HG03025 (cell line): ENCODE measurements around the gene RERE.

Source experiments
- ATAC-seq: cut with Tn5 transposase; IDR thresholded peaks from one replicate; pipeline ENCODE4 v1.9.1; 2021; ENCODE audit warnings: mild to moderate bottlenecking, moderate library complexity; ENCODE audit not compliant: unreplicated experiment, low FRiP score

The RERE gene

DNA sequence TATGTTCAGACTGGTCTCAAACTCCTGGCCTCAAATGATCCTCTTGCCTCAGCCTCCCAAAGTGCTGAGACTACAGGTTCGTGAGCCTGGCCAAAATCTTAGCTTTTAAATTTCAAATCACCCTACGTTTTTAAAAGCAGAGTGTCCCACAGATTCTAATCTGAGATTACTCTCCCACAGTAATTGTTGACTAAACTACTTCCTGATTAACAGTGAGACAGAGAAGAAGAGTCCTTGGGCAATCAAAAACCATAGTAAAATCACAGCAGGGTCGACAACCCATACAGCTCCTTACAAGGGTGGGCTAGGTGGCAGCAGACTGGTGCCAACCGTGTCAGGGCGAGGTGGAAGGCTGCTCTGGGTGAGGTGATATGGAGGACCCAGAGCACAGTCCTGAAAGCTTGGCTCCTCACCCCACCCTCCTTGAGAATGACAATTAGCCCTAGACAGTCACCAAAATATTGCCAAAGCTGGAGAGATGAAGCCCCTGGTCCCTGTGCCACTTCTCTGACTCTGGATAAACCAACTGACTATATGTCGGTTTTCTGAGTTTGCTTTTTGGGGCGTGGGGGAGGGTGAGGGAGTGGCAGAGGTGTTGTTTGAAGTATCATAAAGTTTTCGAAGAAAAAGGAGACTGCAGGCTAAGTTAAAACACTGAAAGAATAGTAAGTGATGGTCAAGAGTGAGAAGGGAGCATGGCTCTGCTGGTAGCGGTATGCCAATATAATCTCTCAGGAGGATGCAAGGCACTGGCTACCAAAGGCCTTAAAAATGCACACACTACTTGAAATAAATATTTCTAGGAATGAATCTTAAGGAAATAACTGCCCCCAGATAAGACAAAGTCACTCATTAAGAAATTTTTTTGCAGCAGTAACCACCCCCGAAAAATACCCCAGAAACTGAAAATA, 412.7 kb downstream of the RERE start:
- ATAC-seq, result no peak

DNA sequence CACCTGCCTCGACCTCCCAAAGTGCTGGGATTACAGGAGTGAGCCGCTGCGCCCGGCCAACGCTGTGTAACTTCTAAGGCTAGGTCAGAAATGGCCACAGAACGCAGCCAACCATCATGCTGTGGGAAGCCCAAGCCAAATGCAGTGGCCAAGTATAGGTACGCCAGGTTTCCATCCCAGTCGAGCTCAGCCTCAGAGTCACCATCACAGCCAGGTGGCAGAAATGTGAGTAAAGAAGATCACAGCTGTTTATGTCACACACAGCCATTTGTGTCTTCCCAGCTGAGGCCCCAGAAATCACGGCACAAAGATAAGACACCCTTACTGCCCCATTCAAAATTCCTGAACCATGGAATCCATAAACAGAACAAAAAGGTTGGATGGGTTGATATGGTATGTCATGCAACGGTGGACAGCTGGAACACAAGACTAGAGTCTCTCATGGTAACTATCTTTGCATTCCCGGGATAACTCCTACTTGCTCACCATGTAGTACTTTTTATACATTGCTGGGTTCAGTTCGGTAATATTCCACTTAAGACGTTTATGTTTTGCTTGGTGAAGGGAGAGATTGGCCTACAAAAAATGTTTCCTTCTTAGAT, 415.2 kb downstream of the RERE start:
- no peak for ATAC-seq

DNA sequence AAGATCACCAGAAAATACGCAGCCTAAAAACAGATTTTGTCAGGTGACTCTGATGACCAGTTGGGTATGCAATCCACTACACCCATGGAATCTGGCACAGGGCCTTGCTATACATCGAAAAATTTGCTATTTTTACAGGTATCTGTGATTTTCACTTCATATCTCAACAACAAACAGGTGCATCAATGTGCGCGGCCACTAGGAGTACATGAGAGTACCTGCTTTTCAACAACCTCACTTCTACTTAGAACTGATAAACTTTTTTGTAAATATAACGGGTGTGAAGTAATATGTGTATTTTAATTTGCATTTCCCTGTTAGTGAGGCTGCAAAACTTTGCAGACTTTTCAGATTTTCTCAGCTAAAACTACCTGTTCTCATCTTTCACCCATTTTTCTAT, 418.8 kb downstream of the RERE start:
- ATAC-seq, result no peak

DNA sequence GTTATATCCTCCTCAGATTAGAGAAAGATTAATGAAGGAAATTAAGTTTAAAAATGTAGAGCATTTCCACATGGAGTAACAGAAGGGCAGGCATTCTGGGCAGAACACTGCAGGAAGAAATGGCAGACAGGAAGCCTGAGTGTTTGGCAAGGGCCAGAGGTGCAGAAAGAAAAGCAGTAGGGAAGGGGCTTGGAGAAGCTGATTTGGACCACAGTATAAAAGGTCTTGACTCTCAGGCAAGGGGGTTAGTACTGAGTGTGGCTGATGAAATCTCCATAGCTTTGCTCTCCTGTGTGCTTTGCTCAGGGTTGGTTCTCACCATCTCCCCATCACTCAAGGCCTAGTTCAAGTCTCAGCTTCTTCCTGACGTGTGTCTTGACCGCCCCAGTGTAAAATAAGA, 419.4 kb downstream of the RERE start:
- no peak for ATAC-seq

DNA sequence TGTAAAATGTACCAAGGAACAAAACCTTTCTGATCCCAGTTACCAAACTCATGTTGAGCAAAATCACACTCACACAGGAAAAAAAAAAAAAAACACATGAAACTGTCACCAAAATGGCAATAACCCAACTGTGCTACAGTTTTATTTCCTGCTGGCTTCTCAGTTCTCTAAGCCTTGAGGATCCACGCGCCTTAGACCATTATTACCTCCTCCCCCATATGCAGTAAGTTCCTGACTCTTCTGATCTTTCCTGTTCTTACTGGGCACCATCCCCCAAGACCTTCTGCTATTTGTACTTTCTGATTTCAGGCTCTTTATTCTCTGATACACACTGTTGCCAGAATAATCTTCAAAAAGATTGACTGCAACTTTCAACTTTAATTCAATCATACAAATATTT, 419.9 kb downstream of the RERE start:
- no peak for ATAC-seq

DNA sequence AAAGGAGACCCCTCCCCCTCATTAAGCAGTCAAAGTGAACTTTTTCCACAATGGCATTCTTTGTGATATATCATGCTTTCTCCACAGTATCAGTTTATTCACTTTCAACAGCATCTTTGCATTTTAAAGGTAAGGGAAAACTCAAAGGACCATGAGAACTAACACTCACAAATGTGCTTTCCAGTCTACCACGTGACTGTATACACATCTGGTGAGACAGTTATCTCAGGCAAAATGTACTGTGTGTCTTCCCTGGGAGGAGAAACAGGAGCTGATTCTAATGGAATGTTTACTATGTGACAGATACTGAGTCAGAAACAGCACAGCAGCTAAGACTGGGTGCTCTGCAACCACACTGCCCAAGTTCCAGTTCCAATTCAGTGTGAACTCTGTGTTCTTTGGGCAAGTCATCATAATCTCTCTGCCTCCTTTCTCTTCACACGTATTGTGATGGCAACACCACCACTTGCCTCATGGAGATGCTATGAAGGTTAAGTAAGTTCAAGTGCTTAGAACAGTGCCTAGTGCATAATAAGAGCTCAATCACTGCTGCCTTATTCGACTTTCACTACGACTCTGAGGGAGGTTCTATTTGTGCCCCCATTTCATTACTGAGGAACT, 420.5 kb downstream of the RERE start:
- ATAC-seq, result no peak

DNA sequence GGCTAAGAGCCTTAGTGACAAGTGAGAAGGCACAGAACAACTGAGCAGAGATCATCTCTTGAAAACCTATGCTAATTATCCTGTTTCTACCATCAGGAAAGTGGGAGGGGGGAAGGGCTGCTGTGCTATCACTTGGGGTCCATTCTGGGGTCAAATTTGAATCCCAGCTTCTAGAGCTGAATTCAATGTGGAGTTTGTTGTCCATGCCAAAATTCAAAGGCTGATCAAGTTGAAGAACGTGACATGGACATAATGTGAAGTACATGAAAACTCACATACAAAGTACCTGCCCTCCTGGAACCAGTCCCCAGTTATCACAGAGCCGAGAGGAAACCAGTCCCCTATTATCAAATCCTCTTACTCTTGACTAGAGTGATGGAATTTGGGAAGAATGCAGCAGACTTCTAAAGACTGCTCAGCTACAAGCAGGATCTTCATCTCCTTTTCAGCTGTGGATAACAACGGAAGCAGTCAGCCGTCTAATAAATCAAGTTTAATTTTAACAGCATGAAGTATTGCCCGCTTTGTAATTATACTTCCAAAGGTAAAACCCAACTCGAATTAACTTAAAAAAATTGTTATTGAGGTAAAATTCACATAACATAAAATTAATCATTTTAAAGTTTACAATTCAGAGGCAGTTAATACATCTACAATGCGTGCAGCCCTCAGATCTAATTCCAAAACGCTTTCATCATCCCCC, 421.2 kb downstream of the RERE start:
- ATAC-seq, result no peak

DNA sequence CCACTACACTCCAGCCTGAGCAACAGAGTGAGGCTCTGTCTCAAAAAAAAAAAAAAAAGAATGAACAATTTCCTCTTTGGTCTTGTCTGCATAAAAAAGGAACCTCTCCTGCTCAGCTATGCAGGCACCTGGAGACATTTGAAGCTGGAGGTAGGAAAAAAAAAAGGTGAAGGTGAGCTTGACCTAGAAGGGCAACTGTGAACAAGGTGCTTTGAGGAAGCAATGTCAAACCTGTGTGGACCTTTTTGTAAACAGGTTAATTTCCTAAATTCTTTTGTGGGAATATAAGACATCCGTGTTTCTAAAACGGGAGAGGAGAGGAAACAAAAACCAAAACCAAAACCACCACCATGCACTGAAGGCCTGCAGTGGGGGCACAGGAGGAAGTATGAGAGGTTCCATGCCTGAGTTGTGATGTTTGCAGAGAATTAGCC, 422.0 kb downstream of the RERE start:
- no peak for ATAC-seq

DNA sequence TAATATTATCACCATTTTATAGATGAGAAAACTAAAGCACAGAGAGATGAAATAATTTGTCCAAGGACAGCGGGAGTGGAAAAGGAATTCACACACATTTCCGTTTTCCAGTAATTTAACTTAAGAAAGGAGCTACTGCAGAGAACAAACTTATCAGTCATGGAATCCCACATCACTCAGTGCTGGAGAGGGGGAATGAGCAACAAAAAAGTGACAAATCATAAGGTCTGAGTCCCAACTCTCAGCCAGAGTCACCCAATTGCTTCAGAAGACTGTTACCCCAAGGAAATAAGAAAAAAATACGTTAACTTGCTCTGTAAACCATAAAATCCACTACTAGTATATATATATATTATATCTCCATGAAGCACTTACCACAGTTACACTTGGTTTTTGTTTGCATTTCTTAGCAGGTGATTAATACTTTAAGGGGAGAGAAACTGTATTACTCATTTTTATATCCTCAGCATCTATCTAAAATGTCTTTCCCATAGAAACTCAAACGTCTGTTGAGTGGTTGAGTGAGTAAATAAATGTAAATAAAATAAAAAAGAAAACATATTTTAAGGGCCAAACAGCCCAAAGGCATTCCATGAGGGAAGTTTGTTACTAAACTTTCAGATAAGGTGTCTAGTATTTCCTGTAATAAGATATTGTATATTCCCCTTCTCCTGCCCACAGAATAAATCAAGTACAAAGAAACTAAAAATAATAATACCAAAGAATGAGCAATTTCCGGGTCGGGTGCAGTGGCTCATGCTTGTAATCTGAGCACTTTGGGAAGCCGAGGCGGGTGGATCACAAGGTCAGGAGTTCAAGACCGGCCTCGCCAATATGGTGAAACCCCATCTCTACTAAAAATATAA, 422.8 kb downstream of the RERE start:
- ATAC-seq, result no peak

DNA sequence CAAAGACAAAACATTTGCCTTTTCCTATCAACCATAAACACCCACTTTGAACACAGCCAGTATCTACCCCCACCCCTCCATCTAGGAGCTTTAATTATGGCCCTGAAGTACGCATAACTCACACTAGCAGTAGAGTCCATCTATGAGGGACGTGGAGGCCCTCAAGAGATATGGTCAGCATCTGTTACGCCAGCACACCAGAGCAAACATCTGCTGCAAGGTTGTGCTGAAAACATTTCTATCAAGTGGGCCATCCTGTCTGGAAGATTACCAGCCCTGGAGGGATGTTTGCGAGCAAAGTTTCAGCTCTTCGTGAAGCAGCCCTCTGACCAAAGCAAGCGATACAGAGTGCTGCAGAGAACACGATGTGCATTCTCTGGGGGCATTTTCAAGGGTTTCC, 424.9 kb downstream of the RERE start:
- no peak for ATAC-seq

DNA sequence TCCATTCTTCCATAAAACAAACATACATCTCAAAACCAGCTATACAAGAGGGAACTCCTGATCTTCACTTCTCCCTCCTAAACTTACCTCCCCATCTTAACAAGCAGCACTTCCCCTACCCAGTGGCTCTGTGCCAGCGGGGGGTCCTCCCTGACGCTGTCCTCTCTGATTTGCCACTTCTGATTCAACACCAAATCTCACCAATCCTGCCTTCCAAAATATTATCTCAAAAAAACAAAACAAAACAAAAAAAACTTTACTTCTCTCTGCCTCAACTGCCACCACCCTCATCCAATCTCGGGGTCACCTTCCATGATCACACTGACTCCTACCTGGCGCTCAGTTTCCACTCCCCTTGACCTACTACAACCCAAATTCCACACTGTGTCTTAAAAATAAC, 426.7 kb downstream of the RERE start:
- no peak for ATAC-seq

DNA sequence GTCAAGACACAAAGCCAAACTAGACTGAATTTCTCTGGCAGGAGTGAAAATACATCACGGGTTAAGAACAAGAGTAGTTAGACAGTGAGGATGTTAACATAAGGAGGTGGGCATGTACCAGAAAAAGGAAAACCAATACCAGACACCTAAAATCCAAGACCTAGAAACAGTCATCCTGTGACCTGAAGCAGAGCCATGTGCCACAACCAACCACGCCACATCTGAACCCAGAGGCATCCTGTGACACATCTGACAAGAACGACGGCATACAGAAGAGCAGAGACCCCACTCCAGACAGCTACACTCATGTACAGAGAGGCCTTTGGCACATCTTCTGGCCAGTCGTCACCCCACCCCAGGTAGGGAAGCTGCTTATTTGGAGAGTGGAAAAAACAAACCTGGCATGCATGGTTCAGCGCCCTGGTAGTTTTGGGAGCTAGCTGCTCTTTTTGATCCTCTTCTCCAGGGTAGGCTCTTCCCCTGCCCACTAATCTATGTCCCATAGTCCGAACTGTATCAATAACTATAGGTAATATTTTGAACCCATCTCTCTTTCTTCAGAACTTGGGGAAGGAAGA, 427.4 kb downstream of the RERE start:
- no peak for ATAC-seq

DNA sequence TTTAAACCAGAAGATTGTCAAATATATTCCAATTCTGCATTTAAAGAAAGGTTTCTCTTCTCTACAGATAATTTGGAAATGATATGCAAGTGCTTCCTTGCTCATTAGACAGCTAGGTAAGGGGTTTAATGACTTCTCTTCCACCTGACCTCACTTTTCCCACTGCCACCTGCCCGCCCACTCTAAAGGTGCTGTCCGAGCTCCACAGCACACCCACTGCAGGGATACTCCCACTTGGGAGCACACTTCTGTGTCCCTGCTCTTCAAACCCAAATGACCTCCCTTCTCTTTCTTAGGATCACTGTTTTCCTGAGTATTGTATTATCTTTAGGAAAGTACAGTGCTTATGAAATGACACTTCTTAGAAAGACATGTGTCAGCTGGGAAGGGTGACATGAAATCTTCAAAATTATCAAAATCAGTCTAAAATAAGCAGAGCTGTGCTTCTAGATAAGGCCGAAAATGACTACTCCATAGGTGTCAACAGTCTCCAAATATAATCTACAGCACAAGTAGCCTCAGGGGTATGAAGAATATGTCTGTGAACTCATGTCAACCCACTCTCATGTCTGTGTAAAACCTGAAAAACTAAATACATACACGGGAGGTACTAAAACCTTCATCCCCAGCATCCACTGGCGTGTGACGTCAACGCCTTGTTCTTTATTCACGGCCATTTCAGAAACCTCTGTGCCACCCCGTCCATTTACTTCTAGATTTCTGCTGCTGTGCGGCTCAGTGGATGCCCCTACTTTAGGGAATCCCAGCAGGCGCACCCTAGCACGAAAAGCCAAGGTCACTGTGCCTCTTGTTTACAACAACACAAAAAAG, 428.5 kb downstream of the RERE start:
- no peak for ATAC-seq

DNA sequence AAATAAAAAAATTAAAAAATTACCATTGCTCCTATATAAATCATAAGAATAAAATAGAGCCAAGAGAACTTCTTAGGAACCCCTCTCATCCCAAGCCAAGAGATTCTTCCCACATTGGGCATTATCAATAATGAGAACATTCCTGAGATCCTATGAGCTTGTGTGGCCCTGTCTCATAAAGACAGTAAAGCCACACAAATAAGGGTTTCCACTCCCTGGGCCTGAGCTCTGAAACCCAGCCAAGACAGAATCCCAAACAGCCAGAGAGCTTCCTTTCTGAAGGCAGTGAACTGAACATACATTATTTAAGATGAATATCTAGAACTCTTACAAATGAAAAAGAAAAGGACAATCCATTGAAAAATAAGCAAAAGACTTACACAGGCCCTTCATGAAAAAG, 431.2 kb downstream of the RERE start:
- ATAC-seq, result no peak

DNA sequence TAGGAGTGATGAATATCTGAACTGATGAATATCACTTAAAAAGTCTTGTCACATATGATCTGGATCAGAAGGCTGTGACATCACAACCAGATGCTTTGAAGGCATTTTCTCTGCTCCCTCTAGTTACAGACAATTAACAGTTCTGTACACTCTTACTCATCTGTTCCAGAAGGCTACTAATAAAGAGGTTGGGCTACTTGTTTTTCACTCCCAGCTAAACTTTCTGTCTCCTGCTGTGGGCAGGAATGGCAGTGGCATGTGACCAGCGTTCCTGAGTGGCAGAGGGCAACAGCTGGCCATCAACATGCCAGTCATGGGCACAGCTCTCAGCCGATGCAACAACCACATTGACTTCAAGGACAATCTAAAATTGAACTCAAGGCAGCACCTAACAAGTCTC, 432.9 kb downstream of the RERE start:
- ATAC-seq, result no peak

DNA sequence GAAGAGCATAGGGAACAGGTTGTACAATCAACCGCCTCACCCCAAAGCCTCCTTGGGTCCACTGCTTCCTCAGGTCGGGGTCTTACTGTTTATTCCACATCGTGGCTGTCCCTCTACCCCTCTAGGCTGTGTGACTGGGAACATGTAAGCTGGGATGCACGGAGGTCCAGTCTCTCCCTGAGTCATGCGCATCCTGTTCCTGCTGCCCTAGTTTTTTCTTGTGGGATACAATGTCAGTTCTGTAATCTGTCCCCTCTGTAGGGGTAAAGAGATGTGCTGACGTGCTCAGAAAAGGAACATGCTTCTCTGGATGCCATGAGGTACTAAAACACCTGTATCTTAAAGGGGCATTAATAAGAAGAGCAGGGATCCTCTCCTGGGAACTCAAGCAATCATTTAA, 433.4 kb downstream of the RERE start:
- no peak for ATAC-seq

DNA sequence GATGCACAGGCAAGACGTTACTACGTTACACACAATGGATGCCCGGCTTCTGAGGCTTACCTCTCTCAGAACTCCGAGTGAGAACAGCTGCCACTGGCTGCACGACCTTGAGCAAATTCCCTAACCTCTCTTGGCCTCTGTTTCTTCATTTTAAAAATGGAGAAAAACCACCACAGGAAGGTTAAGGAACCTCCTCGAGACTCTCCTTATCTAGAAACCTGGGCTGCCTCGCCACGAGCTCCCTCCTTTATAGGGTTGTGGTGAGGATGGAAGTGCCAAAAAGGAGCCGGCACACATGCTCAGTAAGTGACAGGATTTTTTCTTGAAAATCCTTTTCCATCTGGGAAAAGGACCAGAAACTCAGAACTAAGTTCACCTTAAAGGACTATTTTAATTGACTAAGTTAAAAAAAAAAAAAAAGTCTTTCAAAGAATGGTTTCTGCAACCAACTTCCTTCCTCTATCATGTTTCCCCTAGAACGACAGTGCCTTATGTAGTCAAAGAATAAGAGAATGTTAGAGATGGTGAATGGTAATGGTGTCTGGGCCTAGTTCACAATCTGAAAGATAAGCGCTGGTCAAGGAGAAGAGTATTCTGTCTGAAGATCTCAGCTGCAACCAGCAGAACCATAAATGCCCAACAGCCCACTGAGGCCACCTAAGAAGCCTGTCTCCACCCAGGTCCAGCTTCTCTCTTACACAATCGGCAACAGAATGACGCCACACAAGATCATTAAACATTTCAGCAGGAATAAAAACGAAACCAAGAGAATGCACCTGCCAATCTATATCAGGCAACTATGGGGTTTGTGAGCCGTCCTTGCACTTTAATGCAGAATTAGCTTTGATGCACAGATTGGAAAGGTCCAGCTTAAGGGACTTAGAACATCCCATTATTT, 434.6 kb downstream of the RERE start:
- ATAC-seq, result no peak

DNA sequence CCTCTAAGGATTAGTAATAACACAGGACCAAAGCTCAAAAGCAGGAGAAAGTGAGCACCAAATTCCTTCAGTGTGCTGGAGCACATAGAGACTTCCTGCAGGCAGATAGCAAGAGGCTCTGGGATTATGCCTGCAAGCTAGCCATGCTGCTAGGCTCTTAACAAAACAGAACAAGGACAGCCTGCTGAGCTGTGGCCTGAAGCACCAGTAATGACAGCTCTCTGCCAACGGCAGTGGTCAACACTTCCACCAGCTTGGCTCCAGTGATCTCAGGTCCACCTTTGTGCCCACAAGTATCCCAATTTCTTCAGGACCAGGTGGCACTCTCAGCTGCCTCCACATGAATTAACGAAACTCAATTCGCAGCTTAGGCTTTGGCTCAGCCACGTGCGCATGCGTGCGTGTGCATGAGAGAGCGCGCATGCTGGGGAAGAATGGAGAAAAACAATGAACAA, 435.4 kb downstream of the RERE start:
- no peak for ATAC-seq
